CD4-positive, alpha-beta memory T cell (primary cell): Measurements from ENCODE around the gene UPP2. TPM values are rescaled to one million over a fixed set of nuclear protein-coding genes. Genes with fewer than 3 reads are reported as not detected.

Source experiments
- CTCF ChIA-PET: fragments of 350-600 bp; sonication (Branson Sonifier 250); formaldehyde crosslinking; loops from one replicate; lab custom pipeline; 2021; ENCODE audit warnings: inconsistent platforms; ENCODE audit not compliant: partially characterized antibody; lab: Charles Lee
- POLR2A ChIA-PET: fragments of 350-600 bp; sonication (Branson Sonifier 250); formaldehyde crosslinking; loops from one replicate; lab custom pipeline; 2021; ENCODE audit not compliant: partially characterized antibody; lab: Charles Lee
- DNase-seq, 5 donors: peaks; one replicate each; pipeline versions ENCODE4 v3.0.0 to v3.0.0-alpha.2; 2020 to 2022; ENCODE audit warnings: mixed read lengths in 1 of 5
- H3K27ac ChIP-seq: one replicate; pipeline ENCODE4 v1.7.0; 2013; ENCODE audit warnings: low read depth, low read length
- H3K27me3 ChIP-seq: 2 replicates; pipeline ENCODE4 v1.7.0; 2013; ENCODE audit warnings: mild to moderate bottlenecking, low read length, moderate library complexity; ENCODE audit not compliant: insufficient read depth
- H3K36me3 ChIP-seq: 2 replicates; pipeline ENCODE4 v1.7.0; 2013; ENCODE audit warnings: mild to moderate bottlenecking, low read length, moderate library complexity; ENCODE audit not compliant: insufficient read depth
- H3K4me1 ChIP-seq: 2 replicates; pipeline ENCODE4 v1.7.0; 2013; ENCODE audit warnings: mild to moderate bottlenecking, low read length, moderate library complexity; ENCODE audit not compliant: insufficient read depth
- H3K4me3 ChIP-seq, 2 donors: one replicate each; pipeline ENCODE4 v1.7.0; 2013; ENCODE audit warnings: low read length in 2 of 2, mild to moderate bottlenecking in 1 of 2
- H3K9me3 ChIP-seq, 2 donors: one replicate each; pipeline ENCODE4 v1.7.0; 2013; ENCODE audit warnings: low read length in 2 of 2, control low read depth in 1 of 2; ENCODE audit not compliant: control insufficient read depth in 1 of 2
- H3K27ac Mint-ChIP-seq, 7 donors: one replicate each; pipeline ENCODE4 v1.8.0; 2020 to 2021; ENCODE audit warnings: mixed read lengths in 7 of 7, mild to moderate bottlenecking in 6 of 7, inconsistent platforms in 3 of 7, moderate library complexity in 3 of 7
- H3K27me3 Mint-ChIP-seq, 2 donors: one replicate each; pipeline ENCODE4 v1.8.0; 2020 to 2021; ENCODE audit warnings: mixed read lengths in 2 of 2
- H3K36me3 Mint-ChIP-seq, 2 donors: one replicate each; pipeline ENCODE4 v1.8.0; 2020 to 2021; ENCODE audit warnings: mixed read lengths in 2 of 2, inconsistent platforms in 1 of 2, mild to moderate bottlenecking in 1 of 2
- H3K4me1 Mint-ChIP-seq, 4 donors: one replicate each; pipeline ENCODE4 v1.8.0; 2020 to 2021; ENCODE audit warnings: mixed read lengths in 4 of 4, mild to moderate bottlenecking in 1 of 4
- H3K4me3 Mint-ChIP-seq, 8 donors: one replicate each; pipeline ENCODE4 v1.8.0; 2020 to 2021; ENCODE audit warnings: mixed read lengths in 8 of 8, mild to moderate bottlenecking in 7 of 8, moderate library complexity in 6 of 8, inconsistent platforms in 3 of 8
- H3K9me3 Mint-ChIP-seq, 8 donors: one replicate each; pipeline ENCODE4 v1.8.0; 2020 to 2021; ENCODE audit warnings: mixed read lengths in 8 of 8, mild to moderate bottlenecking in 5 of 8, inconsistent platforms in 3 of 8, moderate library complexity in 1 of 8
- intact Hi-C: fragments of 100-400 bp; cut with micrococcal nuclease; formaldehyde crosslinking; loops from one replicate; pipeline ENCODE4 v1.15.1; 2023
- polyA plus RNA-seq, 2 donors: library from polyadenylated mRNA; unstranded; fragments of 300-500 nt; fragmentation: Illumina TruSeq; gene quantifications; one replicate each; pipeline ENCODE4 v1.2.3, GENCODE V29; 2021
- total RNA-seq, 2 experiments: library from RNA; stranded (reverse); gene quantifications; one replicate each; pipeline ENCODE4 v1.2.3, GENCODE V29; 2021

The UPP2 gene
- total and polyA plus RNA-seq, 4 experiments from 2014 or later: not detected

GRCh38 chr2:158095269-158095668 lies 6.4 kb upstream of the UPP2 start:
- H3K36me3 Mint-ChIP-seq: no peaks in the 10 kb centered on the region
- Histone ChIP-seq H3K36me3 (no peaks in the 10 kb centered on the region), H3K9me3 (no peaks in the 10 kb centered on the region), H3K4me3 (no peak overlapping the region), H3K4me1 (no peaks in the 10 kb centered on the region), H3K27me3 (no peaks in the 10 kb centered on the region), H3K27ac (no peak overlapping the region)
- no peak overlapping the region for H3K27ac Mint-ChIP-seq
- no peak overlapping the region for H3K4me3 Mint-ChIP-seq
- no peaks in the 10 kb centered on the region for H3K9me3 Mint-ChIP-seq
- intact Hi-C loops: no loop called here
- no peaks in the 10 kb centered on the region for H3K4me1 Mint-ChIP-seq
- ChIA-PET CTCF (no interaction called here), POLR2A (no interaction called here)
- H3K27me3 Mint-ChIP-seq: peaks cover 0 to 3% of the 10 kb centered on the region in 2 donors
- no peak for DNase-seq

GRCh38 chr2:158095912-158096311 lies 5.8 kb upstream of the UPP2 start:
- H3K27me3 ChIP-seq: no peaks in the 10 kb centered on the region
- Mint-ChIP-seq H3K4me3 (no peak overlapping the region), H3K36me3 (no peaks in the 10 kb centered on the region), H3K27ac (no peak overlapping the region), H3K4me1 (no peaks in the 10 kb centered on the region), H3K27me3 (peaks cover 0 to 2% of the 10 kb centered on the region in 2 donors), H3K9me3 (no peaks in the 10 kb centered on the region)
- H3K4me1 ChIP-seq: no peaks in the 10 kb centered on the region
- no peaks in the 10 kb centered on the region for H3K9me3 ChIP-seq
- intact Hi-C loops: no loop called here
- POLR2A ChIA-PET: no interaction called here
- no peak for DNase-seq
- no peak overlapping the region for H3K4me3 ChIP-seq
- H3K27ac ChIP-seq: no peak overlapping the region
- CTCF ChIA-PET: no interaction called here
- H3K36me3 ChIP-seq: no peaks in the 10 kb centered on the region

- H3K4me3 Mint-ChIP-seq: no peak overlapping the region
- H3K27ac Mint-ChIP-seq: no peak overlapping the region
- intact Hi-C loops: no loop called here
- no peak overlapping the region for H3K4me3 ChIP-seq
- no peaks in the 10 kb centered on the region for H3K4me1 Mint-ChIP-seq
- H3K27me3 ChIP-seq: no peaks in the 10 kb centered on the region
- no peaks in the 10 kb centered on the region for H3K9me3 Mint-ChIP-seq
- no peaks in the 10 kb centered on the region for H3K9me3 ChIP-seq
- no peaks in the 10 kb centered on the region for H3K36me3 Mint-ChIP-seq
- no peaks in the 10 kb centered on the region for H3K4me1 ChIP-seq
- no peaks in the 10 kb centered on the region for H3K36me3 ChIP-seq
- ChIA-PET CTCF (no interaction called here), POLR2A (no interaction called here)
- no peak overlapping the region for H3K27ac ChIP-seq
- DNase-seq: no peak
- no peaks in the 10 kb centered on the region for H3K27me3 Mint-ChIP-seq
Observed at GRCh38 chr2:158097481-158097880, 4.2 kb upstream of the UPP2 start.

- no peaks in the 10 kb centered on the region for H3K9me3 Mint-ChIP-seq
- Histone ChIP-seq H3K4me3 (no peak overlapping the region), H3K27ac (no peak overlapping the region), H3K27me3 (no peaks in the 10 kb centered on the region), H3K4me1 (no peaks in the 10 kb centered on the region), H3K36me3 (no peaks in the 10 kb centered on the region), H3K9me3 (no peaks in the 10 kb centered on the region)
- intact Hi-C loops: no loop called here
- ChIA-PET CTCF (no interaction called here), POLR2A (no interaction called here)
- H3K4me3 Mint-ChIP-seq: no peak overlapping the region
- H3K4me1 Mint-ChIP-seq: no peaks in the 10 kb centered on the region
- H3K27me3 Mint-ChIP-seq: no peaks in the 10 kb centered on the region
- DNase-seq: no peak
- no peak overlapping the region for H3K27ac Mint-ChIP-seq
- no peaks in the 10 kb centered on the region for H3K36me3 Mint-ChIP-seq
Observed at GRCh38 chr2:158098178-158098577, 3.5 kb upstream of the UPP2 start.

GRCh38 chr2:158099716-158100115 lies 2.0 kb upstream of the UPP2 start:
- no peaks in the 10 kb centered on the region for H3K9me3 Mint-ChIP-seq
- Histone ChIP-seq H3K27me3 (no peaks in the 10 kb centered on the region), H3K27ac (no peak overlapping the region), H3K9me3 (no peaks in the 10 kb centered on the region), H3K36me3 (no peaks in the 10 kb centered on the region), H3K4me1 (no peaks in the 10 kb centered on the region), H3K4me3 (no peak overlapping the region)
- ChIA-PET CTCF (no interaction called here), POLR2A (no interaction called here)
- H3K27ac Mint-ChIP-seq: no peak overlapping the region
- intact Hi-C loops: no loop called here
- peaks cover 2% of the 10 kb centered on the region in 2 donors for H3K27me3 Mint-ChIP-seq
- H3K36me3 Mint-ChIP-seq: no peaks in the 10 kb centered on the region
- no peak for DNase-seq
- H3K4me1 Mint-ChIP-seq: no peaks in the 10 kb centered on the region
- no peak overlapping the region for H3K4me3 Mint-ChIP-seq

GRCh38 chr2:158100411-158100810 lies 1.3 kb upstream of the UPP2 start:
- Mint-ChIP-seq H3K4me1 (no peaks in the 10 kb centered on the region), H3K27ac (no peak overlapping the region), H3K4me3 (no peak overlapping the region), H3K9me3 (no peaks in the 10 kb centered on the region), H3K36me3 (no peaks in the 10 kb centered on the region), H3K27me3 (peaks cover 2% of the 10 kb centered on the region in 2 donors)
- no peak overlapping the region for H3K27ac ChIP-seq
- H3K4me3 ChIP-seq: no peak overlapping the region
- intact Hi-C loops: no loop called here
- CTCF ChIA-PET: no interaction called here
- H3K9me3 ChIP-seq: no peaks in the 10 kb centered on the region
- H3K36me3 ChIP-seq: no peaks in the 10 kb centered on the region
- H3K27me3 ChIP-seq: no peaks in the 10 kb centered on the region
- no peaks in the 10 kb centered on the region for H3K4me1 ChIP-seq
- POLR2A ChIA-PET: no interaction called here
- DNase-seq: no peak

GRCh38 chr2:158102446-158102845 lies 770 bp downstream of the UPP2 start:
- H3K27me3 Mint-ChIP-seq: peaks cover 4% of the 10 kb centered on the region in 2 donors
- H3K27ac Mint-ChIP-seq: no peak overlapping the region
- H3K4me3 ChIP-seq: no peak overlapping the region
- intact Hi-C loops: no loop called here
- H3K4me3 Mint-ChIP-seq: no peak overlapping the region
- no peaks in the 10 kb centered on the region for H3K4me1 Mint-ChIP-seq
- no peaks in the 10 kb centered on the region for H3K9me3 Mint-ChIP-seq
- no peaks in the 10 kb centered on the region for H3K36me3 ChIP-seq
- no peak overlapping the region for H3K27ac ChIP-seq
- CTCF ChIA-PET: no interaction called here
- no peaks in the 10 kb centered on the region for H3K27me3 ChIP-seq
- H3K36me3 Mint-ChIP-seq: no peaks in the 10 kb centered on the region
- POLR2A ChIA-PET: no interaction called here
- no peaks in the 10 kb centered on the region for H3K4me1 ChIP-seq
- no peak for DNase-seq
- no peaks in the 10 kb centered on the region for H3K9me3 ChIP-seq

GRCh38 chr2:158103411-158104012 lies 1.8 kb downstream of the UPP2 start:
- no peaks in the 10 kb centered on the region for H3K4me1 Mint-ChIP-seq
- H3K27me3 Mint-ChIP-seq: peaks cover 4 to 5% of the 10 kb centered on the region in 2 donors
- H3K4me3 Mint-ChIP-seq: no peak overlapping the region
- H3K9me3 ChIP-seq: no peaks in the 10 kb centered on the region
- no peak overlapping the region for H3K27ac ChIP-seq
- H3K27me3 ChIP-seq: no peaks in the 10 kb centered on the region
- ChIA-PET CTCF (no interaction called here), POLR2A (no interaction called here)
- H3K36me3 Mint-ChIP-seq: no peaks in the 10 kb centered on the region
- H3K4me1 ChIP-seq: no peaks in the 10 kb centered on the region
- DNase-seq: no peak
- no peaks in the 10 kb centered on the region for H3K36me3 ChIP-seq
- no peak overlapping the region for H3K27ac Mint-ChIP-seq
- no peak overlapping the region for H3K4me3 ChIP-seq
- no peaks in the 10 kb centered on the region for H3K9me3 Mint-ChIP-seq
- intact Hi-C loops: no loop called here
